HEK293T (cell line): ENCODE results near the gene UBE4A.

Experiments used
- CTCF ChIA-PET: fragments of 350-600 bp; formaldehyde crosslinking; extraction: SDS; loops from one replicate; lab custom pipeline; 2021; ENCODE audit warnings: antibody characterized with exemption, inconsistent platforms; lab: Yijun Ruan, JAX
- POLR2A ChIA-PET: fragments of 350-600 bp; formaldehyde crosslinking; extraction: SDS; loops from one replicate; lab custom pipeline; 2020; ENCODE audit warnings: antibody characterized with exemption, inconsistent platforms; lab: Yijun Ruan, JAX
- DNase-seq: peaks from one replicate; pipeline ENCODE4 v3.0.0; 2012; ENCODE audit warnings: mixed read lengths; ENCODE audit errors: extremely low spot score
- ARNT ChIP-seq: fragments of 450-650 bp; IDR thresholded peaks from 2 replicates; pipeline ENCODE4 v1.6.1; 2017; ENCODE audit warnings: mild to moderate bottlenecking
- BHLHE40 ChIP-seq: fragments of 450-650 bp; IDR thresholded peaks from 2 replicates; pipeline ENCODE4 v1.6.1; 2016; ENCODE audit warnings: mild to moderate bottlenecking, moderate library complexity, borderline replicate concordance
- CTBP1 ChIP-seq: fragments of 450-650 bp; IDR thresholded peaks from 2 replicates; pipeline ENCODE4 v1.6.1; 2016; ENCODE audit warnings: borderline replicate concordance
- ELF4 ChIP-seq: fragments of 450-650 bp; IDR thresholded peaks from 2 replicates; pipeline ENCODE4 v1.6.1; 2017; ENCODE audit warnings: antibody characterized with exemption
- FOXA1 ChIP-seq: fragments of 450-650 bp; IDR thresholded peaks from 2 replicates; pipeline ENCODE4 v1.6.1; 2016; ENCODE audit warnings: mild to moderate bottlenecking
- FOXK2 ChIP-seq: fragments of 450-650 bp; IDR thresholded peaks from 2 replicates; pipeline ENCODE4 v1.6.1; 2016; ENCODE audit warnings: mild to moderate bottlenecking
- FOXM1 ChIP-seq: fragments of 450-650 bp; IDR thresholded peaks from 2 replicates; pipeline ENCODE4 v1.6.1; 2017; ENCODE audit warnings: mild to moderate bottlenecking, borderline replicate concordance
- HDGF ChIP-seq: fragments of 450-650 bp; IDR thresholded peaks from 2 replicates; pipeline ENCODE4 v1.6.1; 2017; ENCODE audit warnings: antibody characterized with exemption, borderline replicate concordance
- L3MBTL2 ChIP-seq: fragments of 450-650 bp; conservative IDR thresholded peaks from 2 replicates; pipeline ENCODE4 v1.6.1; 2016; ENCODE audit warnings: mild to moderate bottlenecking
- LEF1 ChIP-seq: fragments of 450-650 bp; IDR thresholded peaks from 2 replicates; pipeline ENCODE4 v1.6.1; 2017; ENCODE audit warnings: mild to moderate bottlenecking, borderline replicate concordance
- NFRKB ChIP-seq: fragments of 450-650 bp; IDR thresholded peaks from 2 replicates; pipeline ENCODE4 v1.6.1; 2016; ENCODE audit warnings: mild to moderate bottlenecking, moderate library complexity
- SP1 ChIP-seq: fragments of 450-650 bp; IDR thresholded peaks from 2 replicates; pipeline ENCODE4 v1.6.1; 2017
- SUZ12 ChIP-seq: fragments of 450-650 bp; IDR thresholded peaks from 2 replicates; pipeline ENCODE4 v1.6.1; 2016; ENCODE audit warnings: mild to moderate bottlenecking
- TARDBP ChIP-seq: fragments of 450-650 bp; IDR thresholded peaks from 2 replicates; pipeline ENCODE4 v1.6.1; 2016
- ZNF384 ChIP-seq: fragments of 450-650 bp; IDR thresholded peaks from 2 replicates; pipeline ENCODE4 v1.6.1; 2016
- TF ChIP-seq, protein P1 (sequence below): fragments of 450-650 bp; IDR thresholded peaks from 2 replicates; pipeline ENCODE4 v1.6.1; 2016

The UBE4A gene

DNA sequence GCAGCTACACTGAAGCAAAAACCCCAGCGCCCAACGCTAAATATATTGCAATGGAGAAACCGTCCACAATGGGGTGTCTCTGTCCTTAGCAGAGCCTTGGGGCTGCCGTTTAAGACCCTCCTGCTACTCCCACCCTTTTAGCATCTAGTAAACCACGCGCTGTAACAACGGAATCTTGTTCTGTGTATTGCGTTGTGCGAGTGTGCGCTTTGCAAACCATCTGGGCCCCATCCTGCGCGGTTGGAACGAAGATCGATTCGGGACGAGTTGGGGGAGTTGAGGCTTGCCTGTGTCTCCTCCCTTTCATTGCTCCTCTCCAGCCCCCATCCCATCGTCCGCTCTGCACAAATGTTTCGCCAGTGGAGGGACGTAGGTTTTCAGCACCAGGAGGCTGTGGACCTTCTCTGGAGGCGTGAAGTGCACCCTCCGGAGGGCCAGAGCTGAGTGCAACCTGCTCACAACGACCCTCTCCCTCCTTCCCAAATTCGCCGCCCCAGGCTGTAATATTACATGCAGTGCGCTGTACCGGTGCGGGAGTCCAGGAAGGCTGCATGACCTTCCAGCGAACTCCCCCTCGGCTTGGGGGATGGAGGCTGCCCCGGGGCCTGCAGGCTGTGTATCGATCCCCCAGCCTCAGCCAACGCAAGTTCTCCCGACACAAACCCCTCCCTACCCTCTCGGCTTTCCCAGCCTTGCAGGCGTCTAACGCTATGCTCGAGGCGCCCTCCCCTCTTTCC is 75.3 kb downstream of the UBE4A start:
- DNase-seq, result peak; percentile 26
- POLR2A ChIA-PET, result interaction anchor here (0.8 to 1.8 kb wide), 13 partner anchors 12 to 584 kb away, joined by 3 to 8 read pairs (median 5); partner anchors contain the start of gene TRAPPC4
- TF ChIP-seq SUZ12 (no peak), L3MBTL2 (peak; percentile 74)
- CTCF ChIA-PET, result interaction anchor here (0.6 kb wide), 1 partner anchor 21 kb away, joined by 3 read pairs; no protein-coding TSS in a partner anchor

DNA sequence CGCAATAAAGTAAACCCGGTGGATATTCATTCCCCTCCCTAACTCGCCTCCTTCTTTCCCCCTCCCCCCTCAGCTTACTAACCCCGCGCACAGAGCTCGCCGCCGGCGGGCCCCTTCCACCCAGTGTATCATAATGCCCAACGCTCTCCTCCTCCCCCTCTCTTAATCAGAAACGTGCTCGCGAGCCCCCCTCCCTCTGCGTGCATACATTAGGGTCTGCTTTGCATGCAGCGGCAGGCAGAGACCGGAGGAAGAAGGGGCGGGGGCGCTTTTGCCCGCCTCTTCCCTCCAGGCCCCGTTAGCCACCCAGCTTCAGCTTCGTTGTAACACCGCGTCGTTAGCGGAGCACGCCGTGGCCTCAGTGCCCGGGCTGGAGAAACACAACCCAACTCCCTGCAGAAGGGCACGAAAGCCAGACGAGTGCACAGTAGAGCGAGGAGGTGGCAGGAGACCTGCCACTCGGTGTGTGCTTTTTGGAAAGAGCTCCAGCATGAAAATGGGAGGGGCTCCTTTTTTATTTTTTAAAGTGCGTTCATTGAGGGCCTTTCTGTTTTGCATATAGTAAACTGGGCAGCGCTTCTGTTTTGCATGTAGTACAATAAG is 76.0 kb downstream of the UBE4A start:
- ChIA-PET CTCF (interaction anchor here (0.6 kb wide), 3 partner anchors 20 to 80 kb away, joined by 3 to 5 read pairs (median 3); no protein-coding TSS in a partner anchor), POLR2A (interaction anchor here (0.6 to 1.8 kb wide), 14 partner anchors 13 to 584 kb away, joined by 3 to 8 read pairs (median 4); partner anchors contain the start of gene TRAPPC4)
- DNase-seq, result peak; percentile 78
- TF ChIP-seq LEF1, result no peak
- no peak for TF ChIP-seq ELF4
- peak; percentile 54; the same call in 1 of the 2 replicates for TF ChIP-seq ARNT
- TF ChIP-seq L3MBTL2, result peak; percentile 57

DNA sequence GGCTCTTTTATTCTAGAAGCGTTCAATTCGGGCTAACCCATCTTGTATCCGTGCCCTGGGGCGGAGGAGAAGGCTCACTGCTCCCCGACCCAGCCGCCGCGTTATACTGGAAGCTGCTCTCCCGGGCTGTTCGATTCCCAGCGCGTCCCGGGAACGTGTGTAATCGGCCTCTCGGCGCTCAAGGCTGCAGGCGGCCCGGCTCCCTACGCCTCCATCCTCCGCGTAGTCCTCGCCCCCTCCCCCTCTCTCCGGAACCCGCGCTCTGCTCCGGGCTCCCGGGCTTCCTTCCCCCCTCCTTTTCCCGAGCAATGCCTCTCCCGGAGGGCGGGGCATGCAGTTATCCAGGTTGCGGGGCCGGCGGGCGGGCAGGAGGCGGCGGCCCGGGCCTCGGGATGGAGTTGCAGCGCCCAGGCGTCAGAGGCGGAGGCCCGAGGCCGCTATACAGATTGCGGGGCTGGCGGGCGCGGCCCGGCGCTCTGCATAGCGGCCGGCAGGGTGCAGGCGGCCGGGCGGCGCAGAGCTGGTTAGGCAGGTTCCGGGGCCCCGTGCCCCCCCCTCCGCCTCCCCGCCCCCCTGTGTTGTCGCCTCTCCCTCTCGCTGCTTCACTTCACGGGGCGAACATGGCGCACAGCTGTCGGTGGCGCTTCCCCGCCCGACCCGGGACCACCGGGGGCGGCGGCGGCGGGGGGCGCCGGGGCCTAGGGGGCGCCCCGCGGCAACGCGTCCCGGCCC is 76.7 kb downstream of the UBE4A start, which contains the start of gene KMT2A:
KMT2A (plus strand) TSS at position 600 of the 732 bp plus-strand sequence; CDS start at position 621, 21 bp downstream.
- ChIA-PET POLR2A (interaction anchor here (0.8 to 1.8 kb wide), 10 partner anchors 10 to 61 kb away, joined by 3 to 8 read pairs (median 4); no protein-coding TSS in a partner anchor), CTCF (interaction anchor here (0.6 kb wide), 2 partner anchors 20 to 79 kb away, joined by 3 to 5 read pairs; no protein-coding TSS in a partner anchor)
- TF ChIP-seq L3MBTL2, result no peak
- peak; percentile 100 for TF ChIP-seq LEF1
- TF ChIP-seq CTBP1, result peak; percentile 63; the same call in 1 of the 2 replicates
- peak; percentile 98 for TF ChIP-seq FOXM1
- peak; percentile 98 for TF ChIP-seq TARDBP
- TF ChIP-seq, protein P1, sequence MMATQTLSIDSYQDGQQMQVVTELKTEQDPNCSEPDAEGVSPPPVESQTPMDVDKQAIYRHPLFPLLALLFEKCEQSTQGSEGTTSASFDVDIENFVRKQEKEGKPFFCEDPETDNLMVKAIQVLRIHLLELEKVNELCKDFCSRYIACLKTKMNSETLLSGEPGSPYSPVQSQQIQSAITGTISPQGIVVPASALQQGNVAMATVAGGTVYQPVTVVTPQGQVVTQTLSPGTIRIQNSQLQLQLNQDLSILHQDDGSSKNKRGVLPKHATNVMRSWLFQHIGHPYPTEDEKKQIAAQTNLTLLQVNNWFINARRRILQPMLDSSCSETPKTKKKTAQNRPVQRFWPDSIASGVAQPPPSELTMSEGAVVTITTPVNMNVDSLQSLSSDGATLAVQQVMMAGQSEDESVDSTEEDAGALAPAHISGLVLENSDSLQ, result no peak
- TF ChIP-seq NFRKB, result no peak; the same call in 1 of the 2 replicates
- TF ChIP-seq ARNT, result peak; percentile 91
- TF ChIP-seq HDGF, result no peak
- no peak for TF ChIP-seq ELF4
- no peak for TF ChIP-seq SUZ12
- no peak for TF ChIP-seq SP1
- no peak for TF ChIP-seq ZNF384
- no peak for TF ChIP-seq BHLHE40
- no peak for TF ChIP-seq FOXK2
- TF ChIP-seq FOXA1, result no peak
- DNase-seq, result peak; percentile 89

DNA sequence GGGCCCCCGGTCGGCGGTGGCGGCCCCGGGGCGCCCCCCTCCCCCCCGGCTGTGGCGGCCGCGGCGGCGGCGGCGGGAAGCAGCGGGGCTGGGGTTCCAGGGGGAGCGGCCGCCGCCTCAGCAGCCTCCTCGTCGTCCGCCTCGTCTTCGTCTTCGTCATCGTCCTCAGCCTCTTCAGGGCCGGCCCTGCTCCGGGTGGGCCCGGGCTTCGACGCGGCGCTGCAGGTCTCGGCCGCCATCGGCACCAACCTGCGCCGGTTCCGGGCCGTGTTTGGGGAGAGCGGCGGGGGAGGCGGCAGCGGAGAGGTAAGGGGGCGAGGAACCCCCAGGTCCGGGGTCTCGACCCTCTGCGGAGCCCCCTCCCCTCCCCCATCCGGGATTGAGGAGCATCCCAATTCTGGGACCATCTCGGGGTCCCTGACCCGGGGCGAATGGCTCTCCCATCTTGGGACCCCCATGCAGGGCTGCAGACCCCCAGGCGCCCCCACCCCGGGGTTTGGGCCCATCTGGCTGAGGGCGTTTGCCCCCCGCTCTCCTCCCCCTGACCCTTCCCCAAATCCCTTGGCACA is 77.3 kb downstream of the UBE4A start:
- TF ChIP-seq L3MBTL2 (no peak), NFRKB (no peak), ARNT (no peak), CTBP1 (no peak), BHLHE40 (no peak), FOXK2 (no peak), FOXM1 (no peak), TARDBP (no peak), SUZ12 (no peak), SP1 (no peak), ZNF384 (no peak), ELF4 (no peak), FOXA1 (no peak), HDGF (no peak), LEF1 (no peak)

DNA sequence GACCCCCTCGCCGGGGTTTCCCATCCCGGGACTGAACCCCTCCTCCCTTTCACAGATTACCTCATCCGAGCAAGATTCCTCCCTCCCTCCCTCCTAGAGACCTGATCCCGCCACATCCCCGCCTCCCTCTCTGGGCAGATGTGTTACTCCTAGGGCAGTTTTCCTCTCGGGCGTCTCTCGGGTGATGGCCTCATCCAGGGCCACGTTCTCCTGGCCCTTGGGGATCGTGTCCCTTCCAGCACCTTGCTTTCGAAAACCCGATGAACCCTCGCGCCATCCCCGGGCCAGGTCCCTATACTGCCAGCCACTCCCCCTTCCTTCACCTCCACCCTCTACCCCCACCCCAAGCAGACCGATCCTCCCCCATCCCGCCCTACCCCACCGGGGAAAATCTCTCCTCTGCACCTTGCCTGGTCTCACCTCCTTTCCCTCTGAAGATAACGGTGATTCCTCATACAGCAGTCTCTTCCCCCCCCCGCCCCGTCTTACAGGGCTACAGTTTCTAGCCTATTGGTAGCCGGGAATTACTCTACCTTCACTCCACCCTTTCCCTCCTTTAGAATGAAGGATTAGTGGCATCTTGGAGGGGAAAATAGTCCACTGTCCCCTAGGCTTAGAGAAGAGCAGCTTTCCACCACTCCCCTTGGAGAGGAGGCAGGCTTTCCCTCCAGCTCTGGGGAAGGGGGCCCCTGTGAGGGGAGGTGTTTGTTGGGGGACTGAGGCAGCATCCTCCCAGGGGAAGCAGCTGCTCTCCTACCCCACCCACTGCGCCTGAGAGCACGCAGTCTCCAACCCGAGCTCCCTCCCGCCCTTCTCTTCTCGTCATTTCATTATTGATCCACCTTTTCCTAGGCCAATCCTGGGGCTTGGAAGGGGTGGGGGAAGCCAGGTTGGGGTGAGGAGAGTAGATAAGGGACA is 78.1 kb downstream of the UBE4A start:
- DNase-seq, result peak; percentile 60
- ChIA-PET POLR2A (no interaction called here), CTCF (no interaction called here)
- TF ChIP-seq, protein P1, result no peak
- TF ChIP-seq NFRKB (no peak), L3MBTL2 (no peak), LEF1 (no peak), HDGF (no peak), SUZ12 (no peak), BHLHE40 (no peak), SP1 (no peak), ELF4 (no peak)

More for the DNA sequence above, 77.3 kb downstream of the UBE4A start:
- DNase-seq, result peak; percentile 27
- ChIA-PET POLR2A (interaction anchor here (0.8 to 1.7 kb wide), 2 partner anchors 11 to 12 kb away, joined by 3 to 4 read pairs; no protein-coding TSS in a partner anchor), CTCF (no interaction called here)
